ENCODE results near the gene SRRM2.

SRRM2 gene

DNA sequence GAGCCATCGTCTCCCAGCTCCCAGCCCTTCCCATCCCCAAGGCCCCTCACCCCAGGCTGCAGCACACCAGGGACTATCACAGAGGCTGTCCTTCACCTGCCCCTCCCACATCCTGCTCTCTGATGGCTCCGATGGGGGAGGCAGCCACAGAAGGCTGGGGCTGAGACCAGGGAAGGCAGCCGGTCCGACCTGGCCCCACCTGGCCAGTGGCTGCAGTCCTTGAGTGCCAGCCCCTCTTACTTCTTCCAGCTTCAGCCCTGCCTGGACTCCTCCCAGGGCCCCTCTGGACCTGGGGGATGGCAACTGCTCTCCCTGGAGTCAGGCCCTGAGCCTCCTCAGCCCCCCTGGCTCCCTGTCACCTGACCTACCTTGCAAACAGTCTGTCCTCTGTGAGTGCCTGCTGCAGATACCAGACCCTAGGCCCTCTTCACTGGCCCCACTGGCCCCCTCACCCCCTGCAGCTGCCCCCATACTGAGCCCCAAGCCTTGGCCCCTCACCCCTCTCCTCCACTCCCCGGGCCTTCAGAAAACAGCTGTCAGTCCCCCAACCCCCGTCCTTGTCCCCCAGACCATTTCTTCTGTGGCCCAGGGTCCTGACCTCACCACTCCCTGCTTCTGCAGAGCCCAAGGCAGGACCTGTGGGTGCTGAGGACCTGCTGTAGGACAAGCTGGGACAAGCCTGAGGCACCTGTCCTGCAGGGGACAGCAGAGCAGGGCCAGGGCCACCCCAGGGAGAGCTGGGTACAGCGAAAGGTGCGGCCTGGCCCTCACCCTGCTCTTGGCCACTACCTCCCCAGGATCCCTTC, 12.6 kb upstream of the SRRM2 start:
- no peak for DNase-seq (ENCODE audit: low read depth in 2 of 2)

DNA sequence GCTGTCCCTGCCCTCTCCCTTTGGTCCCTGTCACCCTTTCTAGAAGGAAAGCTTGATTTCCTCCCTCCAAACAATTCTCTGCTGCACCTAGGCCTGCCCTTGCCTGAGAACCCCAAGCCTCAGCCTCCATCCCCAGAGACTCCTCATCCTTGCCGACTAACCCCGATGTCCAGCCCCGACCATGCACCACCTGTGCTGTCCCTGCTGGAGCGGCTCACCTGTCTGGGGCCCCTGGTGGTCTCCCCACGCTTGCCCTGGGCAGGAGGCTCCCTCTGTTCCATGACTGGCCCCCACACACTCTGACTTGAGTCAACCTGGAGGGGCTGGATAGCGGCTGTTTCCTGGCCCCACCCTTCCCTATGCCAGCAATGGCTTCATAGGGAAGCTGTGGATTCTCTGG, 12.0 kb upstream of the SRRM2 start:
- no peak for DNase-seq (ENCODE audit: low read depth in 2 of 2)

DNA sequence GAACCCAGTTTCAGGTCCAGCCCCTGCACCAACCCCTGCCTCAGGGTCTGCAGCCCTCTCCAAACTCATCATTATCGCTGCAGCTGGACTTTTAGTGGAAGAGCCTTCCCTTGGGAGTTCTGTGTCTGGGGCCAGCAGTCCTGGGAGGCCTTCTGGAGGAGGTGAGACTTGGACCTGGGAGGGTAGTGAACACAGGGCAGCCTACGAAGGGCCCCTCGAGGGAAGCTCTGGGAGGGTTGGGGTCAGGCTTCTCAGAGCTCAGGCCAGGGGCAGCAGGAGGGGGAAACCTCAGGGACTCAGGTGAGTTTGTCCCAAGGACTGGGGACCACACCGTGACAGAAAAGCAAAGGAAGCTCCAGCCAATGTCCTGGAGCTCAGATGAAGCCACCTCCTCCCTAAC, 11.3 kb upstream of the SRRM2 start:
- no peak for DNase-seq (ENCODE audit: low read depth in 2 of 2)

DNA sequence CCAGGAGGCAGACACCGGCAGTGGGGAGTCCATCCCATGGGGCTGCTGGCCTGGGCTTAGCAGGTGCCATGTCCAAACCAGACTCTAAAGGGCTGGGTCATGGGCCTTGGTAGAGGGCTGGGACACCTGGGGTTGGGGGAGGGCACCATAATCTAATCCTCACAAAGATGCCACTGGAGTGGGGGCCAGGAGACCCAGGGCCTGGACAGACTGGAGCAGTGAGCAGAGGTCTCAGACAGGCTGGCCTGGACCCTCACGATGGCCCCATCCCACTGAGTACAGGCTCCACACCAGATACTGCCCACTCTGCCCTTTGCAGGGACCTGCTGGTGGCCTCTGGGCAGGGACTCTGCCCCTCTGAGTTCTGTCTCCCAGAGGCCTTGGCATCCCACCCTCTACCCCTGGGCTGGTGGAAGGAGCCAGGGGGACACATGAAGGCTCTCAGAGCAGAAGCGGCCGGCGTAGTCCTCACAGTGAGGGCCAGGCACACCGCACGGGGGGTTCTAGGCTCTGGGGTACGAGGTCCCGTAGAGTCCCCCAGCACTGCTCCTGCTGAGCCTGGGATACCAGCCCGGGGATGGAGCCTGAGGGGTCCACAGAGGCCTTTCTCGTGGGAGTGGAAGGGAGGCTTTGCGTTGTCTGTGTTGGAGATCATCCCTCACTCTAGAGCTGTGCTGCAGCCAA, 10.0 kb upstream of the SRRM2 start:
- no peak for DNase-seq (ENCODE audit: low read depth in 2 of 2)

DNA sequence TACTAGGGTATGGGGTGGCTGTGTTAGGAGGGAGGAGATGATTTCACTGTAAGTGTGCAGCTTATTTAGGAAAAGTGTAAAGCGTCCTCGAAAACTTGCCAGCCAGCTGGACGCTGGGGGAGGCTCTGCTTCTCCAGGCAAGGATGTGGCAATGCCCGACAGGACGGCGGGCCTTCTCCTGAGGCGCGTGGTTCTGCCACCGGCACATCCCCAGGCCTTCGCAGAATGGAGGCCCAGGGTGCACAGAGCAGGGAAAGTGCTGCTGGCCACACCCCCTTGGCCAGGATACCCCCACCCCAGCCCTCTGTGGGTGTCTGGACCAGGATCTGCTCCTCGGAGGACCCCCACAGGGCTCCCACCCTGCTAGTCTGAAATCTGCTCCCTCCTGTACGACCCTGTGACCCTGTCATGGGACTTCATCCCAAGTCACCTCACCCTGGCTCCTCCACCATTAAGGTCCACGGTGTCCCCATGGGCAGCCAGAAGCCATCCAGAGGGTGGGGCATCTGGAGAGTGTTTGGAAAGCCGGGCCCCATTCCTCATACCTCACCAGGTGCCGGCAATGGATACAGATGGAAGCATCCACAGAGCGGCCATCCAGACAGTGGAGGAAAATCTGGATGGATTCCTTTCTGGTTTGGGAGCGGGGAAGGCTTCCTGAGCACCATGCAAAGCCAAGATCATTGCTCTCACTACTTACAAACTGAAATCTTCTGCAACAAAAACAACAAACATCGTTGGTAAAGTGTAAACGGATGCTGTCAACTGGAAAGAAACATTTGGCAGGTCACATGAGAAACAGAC, 9.2 kb upstream of the SRRM2 start:
- DNase-seq (ENCODE audit: low read depth in 2 of 2), result no peak

DNA sequence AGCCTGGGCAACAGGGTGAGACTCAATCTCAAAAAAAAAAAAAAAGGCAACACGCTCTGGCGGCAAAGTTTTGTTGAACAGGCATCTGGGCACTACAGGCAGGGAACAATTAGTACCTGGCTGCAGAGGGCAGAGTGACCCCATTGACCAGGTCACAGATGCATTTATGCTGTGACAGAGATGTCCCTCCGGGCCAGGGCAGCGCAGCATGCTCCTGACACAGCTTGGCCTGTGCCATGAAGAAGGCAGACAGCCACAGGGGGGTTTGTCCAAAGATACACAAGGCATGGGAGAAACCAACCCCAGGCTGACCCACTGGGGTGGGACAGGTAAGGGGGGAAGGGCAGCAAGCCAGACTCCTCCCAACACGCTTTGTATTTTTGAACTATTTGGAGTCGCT, 7.7 kb upstream of the SRRM2 start:
- no peak for DNase-seq (ENCODE audit: low read depth in 2 of 2)

DNA sequence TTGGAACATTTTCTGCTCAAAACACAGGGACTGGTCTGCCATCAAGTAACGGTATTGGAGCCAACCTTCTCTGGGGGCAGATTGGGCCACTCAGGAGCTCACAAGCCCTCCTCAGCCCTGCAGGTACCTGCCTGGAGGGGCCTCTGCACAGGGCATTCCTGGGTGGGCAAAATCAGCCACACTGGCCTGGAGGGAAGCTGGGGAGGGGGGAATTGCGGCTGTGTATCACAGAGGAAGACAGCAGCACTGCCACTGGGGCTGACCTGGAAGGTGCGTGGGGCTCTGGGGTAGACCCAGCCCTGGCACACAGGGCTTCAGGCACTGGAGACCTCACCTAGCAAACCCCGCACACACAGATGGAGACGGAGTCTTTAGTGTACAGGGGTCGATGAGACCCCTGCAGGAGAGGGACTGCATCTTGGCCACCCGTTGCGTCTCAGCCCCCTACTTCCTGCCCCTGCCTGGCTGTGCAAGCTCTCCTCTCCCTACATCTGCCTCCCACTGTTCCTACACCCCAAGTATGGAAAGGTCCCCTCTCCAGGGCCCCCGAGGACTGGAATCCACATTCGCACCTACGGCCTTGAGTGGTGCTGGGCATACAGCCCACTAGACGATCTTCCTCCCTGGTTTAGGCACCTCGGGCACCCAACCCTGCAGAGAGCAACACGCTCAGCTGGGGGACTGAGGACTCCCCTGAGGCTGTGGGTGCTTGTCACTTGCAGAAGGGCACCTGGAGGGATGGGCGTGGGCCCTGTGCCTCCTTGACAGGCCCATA, 7.1 kb upstream of the SRRM2 start:
- no peak for DNase-seq (ENCODE audit: low read depth in 2 of 2)

DNA sequence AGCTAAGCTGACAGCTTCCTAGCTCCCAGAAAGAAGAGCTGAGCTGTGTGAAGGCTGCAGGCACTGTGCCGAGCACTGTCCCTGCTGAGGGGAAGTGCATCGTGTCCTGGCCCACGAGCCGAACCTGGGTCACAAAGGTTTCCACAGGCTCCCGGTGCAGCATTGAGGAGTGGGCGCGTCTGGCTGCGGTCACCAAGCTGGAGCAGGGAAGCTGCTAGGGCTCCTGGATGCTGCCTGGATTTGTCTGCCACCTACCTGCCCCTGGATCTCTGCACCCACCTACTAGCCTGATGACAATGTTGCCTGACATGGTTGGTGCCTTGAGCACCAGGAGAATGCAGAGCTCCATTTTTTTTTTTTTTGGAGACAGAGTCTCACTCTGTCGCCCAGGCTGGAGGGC, 6.5 kb upstream of the SRRM2 start:
- DNase-seq (ENCODE audit: low read depth in 2 of 2), result no peak

DNA sequence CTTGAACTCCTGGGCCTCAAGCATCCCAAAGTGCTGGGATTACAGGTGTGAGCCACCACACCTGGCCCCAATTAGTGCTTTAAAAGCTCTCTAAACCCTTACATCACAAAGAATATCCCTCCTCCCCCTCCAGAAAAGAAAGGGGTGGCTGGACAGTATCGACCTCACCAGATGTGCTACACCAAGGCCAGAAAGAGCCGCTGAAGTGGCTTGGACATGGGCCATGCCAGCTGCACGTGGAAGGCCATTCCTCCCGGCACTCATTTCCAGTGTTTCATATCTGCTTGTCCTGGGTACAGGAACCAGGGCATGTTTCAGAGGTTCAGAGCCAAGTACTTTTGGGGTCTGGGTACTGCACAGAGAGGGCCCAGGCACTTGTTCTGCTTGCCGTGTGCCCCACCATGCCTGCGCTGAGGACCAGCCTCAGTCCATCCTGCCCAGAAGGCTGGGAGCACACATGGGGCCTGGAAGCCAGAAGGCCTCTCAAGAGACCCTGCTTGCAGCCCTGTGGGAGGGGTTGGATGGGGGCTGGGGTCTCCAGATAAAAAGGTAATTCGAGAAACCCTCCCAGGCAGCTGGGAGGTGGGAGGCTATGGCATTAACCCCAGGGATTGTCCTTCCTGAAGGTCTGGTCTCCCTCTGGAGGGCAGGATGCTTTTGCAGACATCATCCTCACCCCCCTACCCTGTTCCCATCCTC, 3.5 kb upstream of the SRRM2 start:
- no peak for DNase-seq (ENCODE audit: low read depth in 2 of 2)

DNA sequence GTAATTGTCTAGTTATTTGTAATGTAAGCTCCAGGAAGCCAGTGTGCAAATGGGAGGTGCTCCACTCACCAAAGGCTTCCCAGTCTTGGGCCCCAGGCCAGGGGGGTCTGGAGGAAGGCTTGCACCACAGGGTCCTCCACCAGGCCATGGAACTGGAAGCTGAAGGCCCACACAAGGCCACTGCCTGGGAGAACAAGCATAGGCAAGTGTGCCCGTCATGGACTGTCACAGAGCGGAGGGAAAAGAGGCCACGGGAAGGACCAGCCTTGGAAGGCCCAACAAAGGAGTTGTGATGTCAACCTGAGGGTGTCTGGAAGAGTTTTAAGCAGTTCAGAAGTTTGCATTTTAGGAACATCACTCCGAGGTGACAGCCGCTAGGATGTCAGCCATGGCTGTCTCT, 3.0 kb upstream of the SRRM2 start:
- DNase-seq (ENCODE audit: low read depth in 2 of 2), result no peak

DNA sequence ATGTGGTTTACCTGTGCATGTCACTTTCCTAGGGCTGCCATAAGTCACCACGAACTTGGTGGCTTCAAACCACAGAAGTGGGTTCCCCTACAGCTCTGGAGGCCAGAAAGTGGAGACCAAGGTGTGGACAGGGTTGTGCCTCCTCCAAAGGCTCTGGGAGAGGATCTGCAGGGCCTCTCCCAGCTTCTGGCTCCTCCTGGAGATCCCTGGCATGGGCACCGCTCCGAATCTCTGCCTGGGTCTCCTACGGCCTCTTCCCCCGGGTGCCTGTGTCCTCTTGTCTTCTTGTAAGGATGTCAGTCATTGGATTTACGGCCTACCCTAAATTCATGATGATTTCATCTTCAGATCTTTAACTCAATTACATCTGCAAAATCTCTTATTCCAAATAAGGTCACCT, 2.5 kb upstream of the SRRM2 start:
- no peak for DNase-seq (ENCODE audit: low read depth in 2 of 2)

DNA sequence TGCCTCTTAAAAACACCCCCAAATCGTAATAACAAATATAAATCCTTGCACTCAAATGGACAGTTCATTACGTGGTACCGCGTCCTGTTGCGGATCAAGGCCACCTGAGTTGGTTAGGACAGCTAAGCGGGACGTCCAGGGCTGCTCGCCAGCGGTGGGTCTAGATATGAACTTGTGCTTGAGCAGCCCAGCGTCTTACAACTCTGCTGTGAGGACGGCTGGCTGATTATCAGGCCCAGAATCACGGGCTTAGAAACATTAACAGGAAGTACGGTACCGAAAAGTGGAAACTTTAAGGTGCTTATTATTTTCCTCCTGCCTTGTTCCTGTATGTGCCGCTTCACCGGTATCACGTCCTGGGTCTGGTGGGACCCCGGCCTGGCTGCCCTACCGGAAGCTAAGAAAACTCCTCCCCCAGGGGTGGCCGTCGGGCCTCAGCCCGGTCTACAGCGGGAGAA, 832 bp upstream of the SRRM2 start:
- peak in 1 of 2 donors; percentile 19 for DNase-seq (ENCODE audit: low read depth in 2 of 2)

DNA sequence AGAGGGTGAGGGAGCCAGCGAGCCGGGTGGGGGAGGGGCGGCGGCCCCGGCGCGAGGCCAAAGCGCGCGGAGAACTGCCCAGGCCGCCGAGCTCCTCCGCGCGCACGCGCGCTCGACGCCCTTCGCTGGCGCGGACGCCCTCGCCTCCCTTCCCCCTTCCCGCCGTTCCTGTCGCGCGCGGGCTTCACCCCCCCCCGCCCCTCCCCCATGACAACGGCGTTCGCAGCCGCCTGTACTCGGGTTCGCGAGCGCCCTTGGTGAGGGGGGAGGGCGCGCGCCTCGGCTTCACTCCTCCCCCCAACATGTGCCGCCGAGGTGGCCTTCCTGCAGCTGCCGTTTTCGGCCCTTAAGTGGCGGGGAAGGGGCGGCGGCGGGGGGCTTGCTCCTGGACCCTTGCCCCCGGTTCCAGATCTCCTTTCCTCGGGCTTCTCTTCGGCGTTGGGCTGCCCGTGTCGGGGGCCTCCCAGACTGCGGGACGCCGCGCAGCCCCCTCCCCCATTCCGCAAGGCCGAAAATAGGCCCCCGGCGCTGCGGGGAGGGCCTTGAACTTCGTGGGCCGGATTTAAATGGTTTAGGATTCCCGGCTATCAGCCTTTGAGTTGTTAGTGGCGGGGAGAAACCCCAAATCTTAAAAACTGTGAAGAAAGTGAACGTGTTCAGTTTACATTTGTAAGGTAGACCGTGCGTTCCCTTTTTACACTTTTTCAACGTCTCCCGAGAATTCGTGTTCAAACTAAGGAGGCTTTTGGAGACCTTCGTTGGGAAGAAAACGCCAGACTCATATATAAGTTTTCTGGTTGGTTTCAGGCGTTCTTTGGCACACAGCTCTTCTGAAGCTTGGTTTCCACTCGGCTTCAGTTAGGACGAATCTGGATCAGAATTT, 653 bp downstream of the SRRM2 start:
- DNase-seq (ENCODE audit: low read depth in 2 of 2), result peak in 1 of 2 donors; percentile 16

DNA sequence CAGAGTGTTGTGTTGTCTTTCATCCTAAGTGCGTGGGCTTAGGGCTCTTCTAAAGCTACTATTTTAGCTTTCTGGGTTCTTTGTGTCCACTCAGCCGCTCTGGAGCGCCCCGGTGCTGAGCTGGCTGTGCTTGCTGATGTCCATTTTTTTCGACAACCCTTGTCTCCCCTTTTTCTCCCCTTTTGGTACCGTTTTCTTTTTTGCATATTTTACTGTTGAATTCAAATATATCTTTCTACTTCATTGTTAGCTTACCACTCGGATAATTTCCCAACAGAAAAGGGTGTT, 1.2 kb downstream of the SRRM2 start:
- no peak for DNase-seq (ENCODE audit: low read depth in 2 of 2)

DNA sequence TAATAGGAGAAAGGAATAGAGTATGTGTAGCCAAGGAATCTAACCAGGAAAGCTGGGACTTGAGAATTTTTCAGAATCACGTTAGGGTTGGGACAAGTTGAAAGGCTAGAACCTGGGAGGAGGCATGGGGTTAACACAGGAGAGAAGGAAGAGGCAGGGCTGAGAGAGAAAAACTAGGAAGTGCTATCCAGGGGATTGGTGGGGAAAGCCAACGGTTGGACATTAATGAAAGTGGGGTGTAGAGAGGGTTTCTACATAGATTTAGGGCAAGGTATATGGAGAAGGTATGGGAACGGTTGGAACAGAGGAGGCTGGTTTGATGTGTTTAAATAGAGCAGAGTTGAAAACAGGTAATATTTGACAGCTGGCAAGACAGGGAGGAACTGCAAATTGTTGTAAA, 2.7 kb downstream of the SRRM2 start:
- no peak for DNase-seq (ENCODE audit: low read depth in 2 of 2)

DNA sequence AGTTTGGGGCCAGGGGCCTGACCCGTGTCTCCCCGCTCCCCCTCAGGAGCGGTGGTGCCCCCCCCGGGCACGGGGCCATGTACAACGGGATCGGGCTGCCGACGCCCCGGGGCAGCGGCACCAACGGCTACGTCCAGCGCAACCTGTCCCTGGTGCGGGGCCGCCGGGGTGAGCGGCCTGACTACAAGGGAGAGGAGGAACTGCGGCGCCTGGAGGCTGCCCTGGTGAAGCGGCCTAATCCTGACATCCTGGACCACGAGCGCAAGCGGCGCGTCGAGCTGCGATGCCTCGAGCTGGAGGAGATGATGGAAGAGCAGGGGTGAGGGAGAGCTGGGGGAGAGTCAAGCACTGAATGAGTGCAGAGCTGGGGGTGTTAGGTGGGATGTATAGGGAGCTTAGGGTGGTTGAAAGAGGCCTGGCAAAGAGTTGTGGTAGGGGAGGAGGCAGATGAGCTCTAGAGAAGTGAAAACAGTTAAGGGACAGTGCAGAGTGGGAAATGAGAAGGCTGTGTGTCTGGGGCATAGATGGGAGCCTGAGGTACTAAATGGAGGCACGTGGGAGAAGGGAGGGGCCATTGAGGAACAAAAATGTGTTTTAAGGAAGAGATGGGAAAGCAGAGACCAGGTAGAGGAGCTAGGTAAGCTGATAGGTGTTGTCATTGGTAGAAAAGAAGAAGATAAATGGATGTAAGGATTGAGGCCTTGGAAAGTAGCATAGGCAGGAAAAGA, 4.0 kb downstream of the SRRM2 start:
- no peak for DNase-seq (ENCODE audit: low read depth in 2 of 2)

DNA sequence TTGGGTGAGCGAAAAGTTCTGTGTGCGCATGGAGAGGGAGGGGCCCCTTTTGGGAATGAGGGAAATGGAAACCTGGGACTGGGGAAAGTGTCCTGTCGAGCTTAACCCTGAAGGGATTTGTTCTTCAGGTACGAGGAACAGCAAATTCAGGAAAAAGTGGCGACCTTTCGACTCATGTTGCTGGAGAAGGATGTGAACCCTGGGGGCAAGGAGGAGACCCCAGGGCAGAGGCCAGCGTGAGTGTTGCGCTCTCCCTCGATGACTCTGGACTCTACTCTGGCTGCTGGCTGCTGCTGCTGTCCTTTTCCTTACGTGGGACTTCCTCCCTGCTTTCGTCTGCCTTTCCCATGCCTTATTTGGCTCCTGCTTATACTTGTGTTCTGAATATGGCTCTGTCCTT, 4.9 kb downstream of the SRRM2 start:
- DNase-seq (ENCODE audit: low read depth in 2 of 2), result no peak

DNA sequence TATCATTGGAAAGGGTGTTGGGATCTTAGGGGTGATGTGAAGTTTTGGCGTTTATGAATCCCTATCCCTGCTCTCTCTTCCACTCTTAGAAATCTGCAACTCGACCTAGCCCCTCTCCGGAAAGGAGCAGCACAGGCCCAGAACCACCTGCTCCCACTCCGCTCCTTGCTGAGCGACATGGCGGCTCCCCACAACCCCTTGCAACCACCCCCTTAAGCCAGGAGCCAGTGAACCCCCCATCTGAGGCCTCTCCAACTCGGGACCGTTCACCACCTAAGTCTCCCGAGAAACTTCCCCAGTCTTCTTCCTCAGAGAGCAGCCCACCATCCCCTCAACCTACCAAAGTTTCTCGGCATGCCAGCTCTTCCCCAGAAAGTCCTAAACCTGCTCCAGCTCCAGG, 9.0 kb downstream of the SRRM2 start:
- no peak for DNase-seq (ENCODE audit: low read depth in 2 of 2)

DNA sequence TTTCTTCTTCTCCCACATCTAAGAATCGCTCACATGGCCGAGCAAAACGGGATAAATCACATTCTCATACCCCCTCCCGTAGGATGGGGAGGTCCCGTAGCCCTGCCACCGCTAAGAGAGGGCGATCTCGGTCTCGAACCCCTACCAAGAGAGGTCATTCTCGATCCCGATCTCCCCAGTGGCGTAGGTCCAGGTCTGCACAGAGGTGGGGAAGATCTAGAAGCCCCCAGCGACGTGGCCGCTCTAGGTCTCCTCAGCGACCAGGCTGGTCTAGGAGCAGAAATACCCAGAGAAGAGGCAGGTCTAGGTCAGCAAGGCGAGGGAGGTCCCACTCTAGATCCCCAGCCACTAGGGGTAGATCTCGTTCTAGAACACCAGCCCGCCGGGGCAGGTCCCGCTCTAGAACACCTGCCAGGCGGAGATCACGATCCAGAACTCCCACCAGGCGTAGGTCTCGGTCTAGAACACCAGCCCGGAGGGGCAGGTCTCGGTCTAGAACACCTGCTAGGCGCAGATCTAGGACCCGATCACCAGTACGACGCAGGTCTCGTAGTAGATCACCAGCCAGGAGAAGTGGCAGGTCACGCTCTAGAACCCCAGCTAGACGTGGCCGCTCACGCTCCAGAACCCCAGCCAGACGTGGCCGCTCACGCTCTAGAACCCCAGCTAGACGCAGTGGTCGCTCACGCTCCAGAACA, 9.6 kb downstream of the SRRM2 start:
- DNase-seq (ENCODE audit: low read depth in 2 of 2), result no peak
